Body of pancreas (tissue), 4 donors: ENCODE results near the gene PIGB.

Source experiments
- POLR2A ChIP-seq, 3 donors: fragments of 450-650 bp; IDR thresholded peaks; one replicate each; pipeline ENCODE4 v1.6.1; 2016; ENCODE audit warnings: antibody characterized with exemption in 3 of 3, mild to moderate bottlenecking in 2 of 3
- TF ChIP-seq, protein P1 (sequence below), 7 experiments: fragments of 450-650 bp in 4 of 7; fragments of 200-600 bp in 3 of 7; sonication (generic) in 3 of 7; IDR thresholded peaks; one replicate each; pipeline ENCODE4 v1.5.1; 2016 to 2019; ENCODE audit warnings: antibody characterized with exemption in 7 of 7

DNA sequence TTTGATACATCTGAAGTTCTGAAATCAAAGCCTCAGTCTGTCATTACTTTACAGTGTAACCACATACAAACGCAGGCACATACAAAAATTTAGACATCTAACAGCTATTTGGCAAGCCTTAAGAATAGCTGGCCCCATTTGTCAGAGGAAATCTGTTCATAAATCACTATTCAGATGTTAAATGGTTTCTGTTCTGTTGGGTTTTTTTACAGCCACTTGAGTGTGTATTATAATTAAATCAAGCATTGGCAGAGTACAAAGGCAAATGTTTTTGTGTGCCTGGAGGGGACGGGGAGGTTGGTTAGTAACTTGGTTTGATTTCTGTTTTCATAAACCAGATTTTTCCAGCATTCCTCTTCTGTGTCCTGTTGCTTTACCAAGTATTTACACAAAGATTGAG, 24.1 kb downstream of the PIGB start:
- TF ChIP-seq, protein P1, sequence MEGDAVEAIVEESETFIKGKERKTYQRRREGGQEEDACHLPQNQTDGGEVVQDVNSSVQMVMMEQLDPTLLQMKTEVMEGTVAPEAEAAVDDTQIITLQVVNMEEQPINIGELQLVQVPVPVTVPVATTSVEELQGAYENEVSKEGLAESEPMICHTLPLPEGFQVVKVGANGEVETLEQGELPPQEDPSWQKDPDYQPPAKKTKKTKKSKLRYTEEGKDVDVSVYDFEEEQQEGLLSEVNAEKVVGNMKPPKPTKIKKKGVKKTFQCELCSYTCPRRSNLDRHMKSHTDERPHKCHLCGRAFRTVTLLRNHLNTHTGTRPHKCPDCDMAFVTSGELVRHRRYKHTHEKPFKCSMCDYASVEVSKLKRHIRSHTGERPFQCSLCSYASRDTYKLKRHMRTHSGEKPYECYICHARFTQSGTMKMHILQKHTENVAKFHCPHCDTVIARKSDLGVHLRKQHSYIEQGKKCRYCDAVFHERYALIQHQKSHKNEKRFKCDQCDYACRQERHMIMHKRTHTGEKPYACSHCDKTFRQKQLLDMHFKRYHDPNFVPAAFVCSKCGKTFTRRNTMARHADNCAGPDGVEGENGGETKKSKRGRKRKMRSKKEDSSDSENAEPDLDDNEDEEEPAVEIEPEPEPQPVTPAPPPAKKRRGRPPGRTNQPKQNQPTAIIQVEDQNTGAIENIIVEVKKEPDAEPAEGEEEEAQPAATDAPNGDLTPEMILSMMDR (IDR thresholded peaks at IDR 0.05): no peak
- no peak for TF ChIP-seq POLR2A (IDR thresholded peaks at IDR 0.05)
